Neutrophil (primary cell): ENCODE results near the gene PRR15.

Source experiments
- H3K27ac ChIP-seq: fragments of 200-600 bp; sonication (generic); 2 replicates; pipeline ENCODE4 v1.5.1; 2016; ENCODE audit warnings: mild to moderate bottlenecking, moderate library complexity
- H3K27me3 ChIP-seq: fragments of 200-600 bp; sonication (generic); 2 replicates; pipeline ENCODE4 v1.6.0; 2016; ENCODE audit warnings: mild to moderate bottlenecking
- H3K36me3 ChIP-seq: fragments of 200-600 bp; sonication (generic); 2 replicates; pipeline ENCODE4 v1.5.1; 2017
- H3K4me1 ChIP-seq, 2 experiments: fragments of 200-600 bp in 1 of 2; sonication (generic) in 1 of 2; 1 replicate in 1 of 2; 2 replicates in 1 of 2; pipeline versions ENCODE4 v1.5.1 to v1.6.1; 2013 to 2016; ENCODE audit warnings: low read depth in 1 of 2, low read length in 1 of 2, mild to moderate bottlenecking in 1 of 2, moderate library complexity in 1 of 2; ENCODE audit not compliant: control insufficient read depth in 1 of 2, insufficient read depth in 1 of 2
- H3K4me3 ChIP-seq, 2 experiments: fragments of 200-600 bp in 1 of 2; sonication (generic) in 1 of 2; 1 replicate in 1 of 2; 2 replicates in 1 of 2; pipeline ENCODE4 v1.5.1; 2013 to 2016; ENCODE audit warnings: low read depth in 1 of 2, low read length in 1 of 2, mild to moderate bottlenecking in 1 of 2, moderate library complexity in 1 of 2
- H3K9me3 ChIP-seq: fragments of 200-600 bp; sonication (generic); 2 replicates; pipeline ENCODE4 v1.5.1; 2016
- TF ChIP-seq, protein P1 (sequence below): fragments of 200-600 bp; sonication (generic); IDR thresholded peaks from 2 replicates; pipeline ENCODE4 v1.5.1; 2016; ENCODE audit warnings: antibody characterized with exemption

The PRR15 gene

GRCh38 chr7:29538389-29538788 is 25.2 kb upstream of the PRR15 start:
- Histone ChIP-seq H3K9me3 (no peaks in the 10 kb centered on the region), H3K4me1 (no peaks in the 10 kb centered on the region), H3K27ac (no peak overlapping the region), H3K36me3 (no peaks in the 10 kb centered on the region), H3K27me3 (no peaks in the 10 kb centered on the region), H3K4me3 (no peak overlapping the region)
- TF ChIP-seq, protein P1, sequence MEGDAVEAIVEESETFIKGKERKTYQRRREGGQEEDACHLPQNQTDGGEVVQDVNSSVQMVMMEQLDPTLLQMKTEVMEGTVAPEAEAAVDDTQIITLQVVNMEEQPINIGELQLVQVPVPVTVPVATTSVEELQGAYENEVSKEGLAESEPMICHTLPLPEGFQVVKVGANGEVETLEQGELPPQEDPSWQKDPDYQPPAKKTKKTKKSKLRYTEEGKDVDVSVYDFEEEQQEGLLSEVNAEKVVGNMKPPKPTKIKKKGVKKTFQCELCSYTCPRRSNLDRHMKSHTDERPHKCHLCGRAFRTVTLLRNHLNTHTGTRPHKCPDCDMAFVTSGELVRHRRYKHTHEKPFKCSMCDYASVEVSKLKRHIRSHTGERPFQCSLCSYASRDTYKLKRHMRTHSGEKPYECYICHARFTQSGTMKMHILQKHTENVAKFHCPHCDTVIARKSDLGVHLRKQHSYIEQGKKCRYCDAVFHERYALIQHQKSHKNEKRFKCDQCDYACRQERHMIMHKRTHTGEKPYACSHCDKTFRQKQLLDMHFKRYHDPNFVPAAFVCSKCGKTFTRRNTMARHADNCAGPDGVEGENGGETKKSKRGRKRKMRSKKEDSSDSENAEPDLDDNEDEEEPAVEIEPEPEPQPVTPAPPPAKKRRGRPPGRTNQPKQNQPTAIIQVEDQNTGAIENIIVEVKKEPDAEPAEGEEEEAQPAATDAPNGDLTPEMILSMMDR = no peak

- TF ChIP-seq, protein P1 = no peak
- Histone ChIP-seq H3K36me3 (no peaks in the 10 kb centered on the region), H3K27me3 (no peaks in the 10 kb centered on the region), H3K4me1 (no peaks in the 10 kb centered on the region), H3K27ac (no peak overlapping the region), H3K9me3 (no peaks in the 10 kb centered on the region), H3K4me3 (no peak overlapping the region)
Measured at GRCh38 chr7:29539471-29539870, 24.2 kb upstream of the PRR15 start.

DNA sequence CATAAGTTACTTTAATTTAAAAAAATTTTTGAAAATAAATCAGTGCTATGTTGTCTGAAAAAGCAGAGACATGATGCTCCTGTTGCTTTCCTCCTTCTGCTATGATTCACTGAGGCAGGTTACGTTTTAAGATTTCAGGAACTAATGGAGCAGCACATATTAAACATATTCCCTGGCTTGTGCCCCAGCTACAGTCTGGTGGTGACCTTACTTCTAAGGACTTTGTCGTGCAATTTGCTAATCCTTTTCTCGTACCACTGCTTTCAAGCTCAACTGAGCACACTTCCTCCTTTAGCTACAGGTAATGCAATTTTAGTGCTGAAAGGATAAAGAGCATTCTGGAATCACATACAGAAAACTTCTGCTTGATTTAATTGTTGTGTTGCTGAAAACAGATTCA is 16.2 kb upstream of the PRR15 start:
- TF ChIP-seq, protein P1 = no peak
- Histone ChIP-seq H3K27ac (no peak overlapping the region), H3K4me3 (no peak overlapping the region), H3K9me3 (no peaks in the 10 kb centered on the region), H3K4me1 (no peaks in the 10 kb centered on the region), H3K27me3 (no peaks in the 10 kb centered on the region), H3K36me3 (no peaks in the 10 kb centered on the region)

- Histone ChIP-seq H3K9me3 (no peaks in the 10 kb centered on the region), H3K4me3 (no peak overlapping the region), H3K27ac (no peak overlapping the region), H3K4me1 (no peaks in the 10 kb centered on the region), H3K36me3 (no peaks in the 10 kb centered on the region), H3K27me3 (no peaks in the 10 kb centered on the region)
- TF ChIP-seq, protein P1 = no peak
Measured at GRCh38 chr7:29548823-29549222, 14.8 kb upstream of the PRR15 start.

DNA sequence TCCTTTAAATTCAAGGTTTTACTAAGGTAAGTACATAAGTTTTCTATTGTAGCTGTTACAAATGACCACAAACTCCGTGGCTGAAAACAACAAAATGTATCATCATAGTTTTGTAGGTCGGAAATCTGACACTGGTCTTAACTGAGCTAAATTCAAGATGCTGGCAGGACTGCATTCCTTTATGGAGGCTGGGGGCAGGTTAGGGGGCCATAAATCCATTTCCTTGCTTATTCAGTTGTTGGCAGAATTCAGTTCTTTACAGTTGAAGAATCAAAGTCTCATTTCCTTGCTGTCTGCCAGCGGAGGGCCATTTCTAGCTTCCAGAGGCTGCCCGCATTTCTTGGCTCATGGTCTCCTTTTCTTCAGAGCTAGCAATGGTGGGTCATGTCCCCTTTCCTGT is 11.2 kb upstream of the PRR15 start:
- H3K36me3 ChIP-seq = no peaks in the 10 kb centered on the region
- H3K27me3 ChIP-seq = no peaks in the 10 kb centered on the region
- no peaks in the 10 kb centered on the region for H3K4me1 ChIP-seq
- H3K4me3 ChIP-seq = no peak overlapping the region
- TF ChIP-seq, protein P1 = no peak
- no peaks in the 10 kb centered on the region for H3K9me3 ChIP-seq
- no peak overlapping the region for H3K27ac ChIP-seq

GRCh38 chr7:29555061-29555460 is 8.6 kb upstream of the PRR15 start:
- no peak overlapping the region for H3K4me3 ChIP-seq
- no peaks in the 10 kb centered on the region for H3K36me3 ChIP-seq
- no peak overlapping the region for H3K27ac ChIP-seq
- no peaks in the 10 kb centered on the region for H3K4me1 ChIP-seq
- H3K9me3 ChIP-seq = no peaks in the 10 kb centered on the region
- peaks cover 4% of the 10 kb centered on the region for H3K27me3 ChIP-seq
- TF ChIP-seq, protein P1 = no peak
